ENCODE results near the gene CAPZB.

CAPZB gene

DNA sequence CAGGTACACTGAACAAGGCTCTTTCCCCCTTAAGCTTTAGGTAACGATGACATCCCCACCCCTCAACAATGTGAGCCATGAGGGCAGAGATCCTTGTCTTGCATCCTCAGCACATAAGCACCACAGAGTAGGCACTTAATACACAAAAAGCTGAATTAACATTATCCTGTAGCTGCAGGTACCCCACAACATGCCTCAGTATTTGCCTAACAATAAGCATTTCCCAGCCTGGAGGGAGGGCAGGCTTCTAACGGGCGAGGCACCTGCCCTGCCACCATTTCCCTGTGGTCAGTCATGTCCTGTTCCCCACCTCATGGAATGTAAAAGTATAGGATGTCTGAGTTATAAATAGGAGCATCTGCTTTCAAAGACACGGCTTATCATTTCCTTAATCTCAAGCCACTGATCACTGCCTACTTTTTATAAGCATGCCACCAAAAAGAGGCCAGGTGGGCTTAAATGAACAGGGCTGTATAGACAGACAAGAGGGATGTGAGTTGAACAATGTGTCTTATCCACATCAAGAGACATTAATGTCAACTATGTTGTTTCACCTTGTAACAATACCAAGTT, 3.4 kb downstream of the CAPZB start:
- no peak overlapping the region for H3K27ac ChIP-seq
- TF ChIP-seq CTCF (conservative IDR thresholded peaks at IDR 0.05) (no peak), ZFX (IDR thresholded peaks at IDR 0.05) (no peak)

GRCh38 chr1:19480282-19480681, 5.1 kb downstream of the CAPZB start:
- no peak for TF ChIP-seq CTCF (conservative IDR thresholded peaks at IDR 0.05)
- no peak for TF ChIP-seq ZFX (IDR thresholded peaks at IDR 0.05)
- no peak overlapping the region for H3K27ac ChIP-seq

DNA sequence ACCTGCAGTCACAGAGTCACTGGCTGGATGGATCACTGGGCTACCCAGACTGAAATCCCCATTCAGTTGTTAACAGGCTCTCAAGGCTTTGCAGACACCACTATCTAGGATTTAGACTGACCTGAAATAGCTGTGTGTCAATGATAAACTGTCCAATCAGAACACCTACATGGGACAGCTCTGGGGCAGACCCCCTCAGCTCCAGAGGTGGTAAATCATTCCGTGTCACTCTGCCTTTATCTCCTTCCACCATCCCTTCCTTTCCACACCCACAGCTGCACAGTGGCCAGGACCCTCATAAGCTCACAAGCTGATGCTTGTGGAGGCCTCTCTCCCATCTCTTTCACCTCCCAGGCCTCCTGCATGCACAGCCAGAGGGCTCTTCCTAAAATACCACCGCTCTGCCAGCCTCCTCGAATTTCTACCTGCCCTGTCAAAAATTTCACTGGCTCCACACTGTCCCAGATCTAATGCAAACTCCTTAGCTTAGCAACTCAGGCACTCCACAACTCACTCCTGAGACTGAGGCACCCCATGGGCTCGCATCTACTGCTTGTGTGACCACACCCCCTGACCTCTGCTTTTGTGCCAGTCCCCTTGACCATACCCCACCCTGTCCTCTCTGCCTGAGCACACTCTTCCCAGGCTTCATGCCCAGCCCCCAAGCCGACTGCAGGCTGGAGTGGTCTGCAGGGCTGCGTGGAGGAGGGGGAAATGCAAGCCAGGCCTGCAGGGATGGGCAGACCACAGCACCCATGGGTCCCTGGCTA, 5.8 kb downstream of the CAPZB start:
- TF ChIP-seq ZFX (IDR thresholded peaks at IDR 0.05) (no peak), CTCF (conservative IDR thresholded peaks at IDR 0.05) (no peak)
- H3K27ac ChIP-seq: no peak overlapping the region

- H3K27ac ChIP-seq: no peak overlapping the region
These were observed 7.0 kb downstream of the CAPZB start for GRCh38 chr1:19478322-19478721.

DNA sequence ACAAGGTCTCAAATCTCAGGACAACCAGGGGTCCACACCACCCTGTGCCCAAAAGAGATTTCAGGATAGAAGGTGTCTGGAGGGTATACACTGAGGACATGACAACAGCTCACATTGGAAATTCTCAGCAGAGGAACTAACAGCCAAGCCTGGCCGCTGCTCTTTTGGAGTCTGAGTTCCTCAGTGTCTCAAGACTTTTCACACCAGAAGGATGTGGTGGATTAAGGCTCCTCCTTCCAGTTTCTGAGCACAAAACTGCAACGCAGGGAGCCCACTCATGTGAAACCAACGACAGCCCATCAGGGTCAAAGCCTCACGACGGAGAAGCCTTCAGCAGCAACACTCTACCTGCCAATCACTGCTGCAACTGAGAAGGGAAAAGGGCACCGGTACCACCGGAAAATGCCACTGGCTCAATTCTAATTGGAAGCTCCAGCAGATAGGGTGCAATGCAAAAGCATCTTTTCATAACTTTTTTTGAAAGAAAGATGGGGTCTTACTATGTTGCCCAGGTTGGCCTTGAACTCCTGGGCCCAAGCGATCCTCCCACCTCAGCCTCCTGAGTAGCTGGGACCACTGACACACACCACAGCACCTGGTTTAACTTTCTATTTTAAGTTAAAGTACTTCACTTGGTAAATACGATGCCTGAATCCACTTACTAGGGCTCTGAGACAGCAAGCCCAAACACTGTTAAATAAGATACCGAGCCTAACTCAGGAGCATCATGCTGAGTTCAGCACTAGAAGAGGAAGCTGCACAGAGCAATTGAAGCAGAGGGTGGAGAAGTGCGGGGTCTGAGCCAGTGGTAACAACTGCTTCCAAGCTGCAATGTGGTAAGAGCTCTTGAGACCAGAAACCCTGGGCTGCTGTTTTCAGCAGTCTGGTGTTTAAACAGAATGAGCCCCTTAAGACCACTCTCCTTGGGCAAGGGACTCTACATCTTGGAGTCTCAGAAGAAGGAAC, 7.8 kb downstream of the CAPZB start:
- no peak overlapping the region for H3K27ac ChIP-seq
- TF ChIP-seq CTCF (conservative IDR thresholded peaks at IDR 0.05): no peak
- no peak for TF ChIP-seq ZFX (IDR thresholded peaks at IDR 0.05)

More at GRCh38 chr1:19478322-19478721, 7.0 kb downstream of the CAPZB start:
- TF ChIP-seq ZFX (IDR thresholded peaks at IDR 0.05): no peak
- no peak for TF ChIP-seq CTCF (conservative IDR thresholded peaks at IDR 0.05)

- TF ChIP-seq CTCF (conservative IDR thresholded peaks at IDR 0.05): no peak
- no peak for TF ChIP-seq ZFX (IDR thresholded peaks at IDR 0.05)
- no peak overlapping the region for H3K27ac ChIP-seq
These were observed 8.7 kb downstream of the CAPZB start for GRCh38 chr1:19476450-19477190.
